GM03348 (cell line): ENCODE data around the gene ACTR5.
A peak's percentile ranks its signal among the peaks of the same experiment; 100 is the strongest.
"Not testable (repeated sequence)": the region's sequence is repeated elsewhere in the genome, so short reads cannot be mapped to it uniquely, and the experiment has no call there.

ENCODE experiments used
- DNase-seq: peaks from one replicate; pipeline ENCODE4 v3.0.0; 2012; ENCODE audit warnings: low spot score

ACTR5 gene

DNA sequence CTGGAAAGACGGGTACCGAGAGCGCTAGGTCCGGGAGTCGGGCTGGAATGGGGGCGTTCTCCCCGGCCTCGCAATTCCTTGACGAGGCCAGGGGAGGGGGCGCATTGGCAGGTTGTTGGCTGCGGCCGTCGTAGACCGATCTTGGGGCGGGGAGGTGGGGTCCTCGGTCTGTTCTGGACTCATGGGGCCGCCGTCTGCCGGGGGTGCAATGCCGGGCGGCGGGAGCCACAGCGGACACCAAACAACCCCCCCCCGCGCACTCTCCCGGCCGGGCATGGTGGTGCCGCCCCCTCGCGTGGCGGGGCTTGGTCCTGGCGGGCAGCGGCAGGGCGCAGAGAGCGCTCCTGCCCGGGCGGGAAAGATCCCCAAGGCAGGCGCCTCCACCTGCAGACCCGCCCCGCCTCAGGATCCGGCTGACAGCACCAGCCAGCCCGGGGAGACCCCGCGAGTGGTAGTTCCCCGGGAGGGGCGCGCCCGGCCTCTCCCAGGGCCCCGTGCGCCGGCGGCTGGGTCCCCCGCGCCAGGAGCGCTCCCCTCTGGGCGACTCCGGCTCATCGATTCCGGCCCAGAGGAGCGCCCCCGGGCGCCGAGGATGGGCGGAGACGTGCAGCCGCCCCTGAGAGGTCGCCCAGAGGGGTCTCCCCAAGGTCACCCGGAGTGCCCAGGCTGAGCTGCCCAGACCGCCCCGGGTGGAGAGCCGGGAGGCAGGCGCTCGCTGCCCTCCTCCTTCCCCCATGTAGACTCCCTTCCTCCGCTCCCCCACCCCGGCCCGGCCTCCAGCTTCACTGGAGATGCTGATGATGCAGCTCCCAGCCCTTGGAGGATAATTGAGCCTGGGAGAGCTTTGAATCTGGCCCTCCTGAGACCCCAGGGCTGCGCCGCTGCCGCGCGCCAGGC is 57.9 kb downstream of the ACTR5 start:
- DNase-seq = peak; percentile 29

DNA sequence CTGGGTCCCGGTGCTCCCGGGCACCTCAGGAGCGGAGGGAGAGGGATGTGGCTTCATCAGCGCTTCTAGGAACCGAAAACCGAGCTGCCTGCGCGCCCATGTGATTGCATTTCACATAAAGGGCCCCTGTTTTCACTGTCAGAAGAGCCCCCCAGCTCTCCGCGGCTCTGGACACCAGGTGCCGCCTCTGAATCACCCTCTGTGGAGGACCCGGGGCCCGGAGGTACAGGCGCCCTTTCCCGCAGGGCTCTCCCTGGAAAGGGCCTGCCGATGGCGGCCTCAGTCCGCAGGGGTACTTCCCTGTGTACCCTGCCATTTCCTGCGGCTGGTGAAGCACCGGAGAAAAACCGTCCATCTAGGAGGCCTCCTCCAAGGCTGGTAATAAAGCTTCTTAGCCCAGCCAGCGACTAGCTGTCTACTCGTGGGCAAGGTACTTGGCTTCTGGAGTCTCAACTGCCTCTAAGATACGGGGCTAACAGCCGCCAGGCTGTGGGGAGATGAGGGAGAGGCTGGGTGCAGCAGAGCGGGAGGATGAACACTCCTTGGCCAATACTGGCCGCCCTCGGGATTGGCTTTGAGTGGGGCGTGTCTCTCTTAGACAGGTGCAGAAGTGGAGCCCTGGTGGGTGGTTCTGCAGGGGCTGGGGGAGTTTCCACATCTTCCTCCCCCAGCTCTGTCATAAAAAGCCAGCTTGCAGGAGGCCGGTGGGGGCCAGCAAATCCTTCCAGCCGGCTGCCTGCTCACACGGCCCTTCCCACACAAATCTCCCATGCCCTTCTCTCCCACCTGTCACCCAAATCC is 58.8 kb downstream of the ACTR5 start:
- peak; percentile 10 for DNase-seq

DNA sequence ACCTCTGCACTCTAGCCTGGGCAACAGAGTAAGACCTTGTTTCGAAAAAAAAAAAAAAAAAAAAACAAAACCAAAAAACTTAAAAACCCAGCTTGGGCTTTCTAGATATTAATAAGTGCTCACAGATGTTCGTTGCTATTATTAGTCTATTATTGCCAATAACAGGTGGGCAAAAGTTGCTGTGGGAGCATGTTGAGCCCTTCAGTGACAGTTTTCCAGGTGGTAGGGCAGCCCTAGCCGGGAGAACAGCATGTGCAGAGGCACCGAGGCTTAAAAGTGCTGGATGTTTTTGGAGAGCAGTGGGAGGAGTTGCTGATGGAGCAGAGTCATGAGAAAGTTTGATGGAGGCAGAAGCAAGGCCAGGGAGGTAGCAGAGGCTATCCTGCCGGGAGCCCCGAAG is 61.7 kb downstream of the ACTR5 start:
- no peak for DNase-seq

DNA sequence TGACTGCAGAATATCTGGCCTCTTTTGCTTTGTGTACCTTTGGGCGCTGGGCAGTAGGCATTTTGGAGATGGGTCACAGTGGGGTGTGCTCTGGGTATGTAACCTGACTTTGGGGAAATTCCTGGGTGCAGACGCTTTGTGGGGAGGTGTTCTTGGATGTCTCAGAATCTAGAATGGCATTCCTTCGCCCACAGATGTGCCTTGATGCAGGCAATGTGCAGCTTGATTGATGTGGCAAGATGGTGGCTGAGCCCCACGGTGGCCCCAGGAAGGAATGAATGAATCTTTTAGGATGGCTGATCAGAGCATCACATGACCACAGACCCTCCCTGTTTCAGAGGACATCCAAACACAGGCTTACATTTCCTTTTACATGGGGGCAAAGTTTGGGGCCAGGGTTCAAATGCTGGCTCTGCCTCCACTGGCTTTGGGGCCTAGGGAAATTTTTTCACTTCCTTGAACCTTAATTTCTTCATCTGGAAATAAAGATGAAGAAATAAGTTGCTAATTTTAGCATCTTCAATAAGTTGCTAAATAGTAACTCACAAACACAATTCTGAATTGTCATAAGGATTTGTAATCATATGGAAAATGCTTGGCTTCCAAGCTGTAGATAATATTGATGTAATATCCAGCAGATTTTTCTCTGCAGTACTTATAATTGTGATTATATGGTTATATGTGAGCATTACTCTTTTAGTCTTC is 62.8 kb downstream of the ACTR5 start:
- DNase-seq = no peak

DNA sequence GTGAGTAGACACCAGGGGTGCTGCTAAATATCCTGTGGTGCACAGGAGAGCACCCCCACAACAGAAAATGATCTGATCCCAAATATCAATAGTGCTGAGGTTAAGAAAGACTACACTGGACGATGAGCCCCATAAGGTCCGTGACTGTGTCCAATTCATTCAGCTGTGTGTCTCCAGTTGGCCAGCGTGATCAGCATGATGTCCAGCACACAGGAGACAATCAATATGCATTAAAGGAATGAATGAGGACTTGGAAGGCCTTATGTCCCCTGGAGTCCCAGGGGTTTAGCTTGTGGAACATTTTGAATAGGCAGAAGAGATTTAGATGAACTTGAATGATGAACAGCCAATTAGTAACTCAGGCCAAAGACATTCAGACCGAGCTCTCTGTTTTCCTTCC is 63.5 kb downstream of the ACTR5 start:
- no peak for DNase-seq

DNA sequence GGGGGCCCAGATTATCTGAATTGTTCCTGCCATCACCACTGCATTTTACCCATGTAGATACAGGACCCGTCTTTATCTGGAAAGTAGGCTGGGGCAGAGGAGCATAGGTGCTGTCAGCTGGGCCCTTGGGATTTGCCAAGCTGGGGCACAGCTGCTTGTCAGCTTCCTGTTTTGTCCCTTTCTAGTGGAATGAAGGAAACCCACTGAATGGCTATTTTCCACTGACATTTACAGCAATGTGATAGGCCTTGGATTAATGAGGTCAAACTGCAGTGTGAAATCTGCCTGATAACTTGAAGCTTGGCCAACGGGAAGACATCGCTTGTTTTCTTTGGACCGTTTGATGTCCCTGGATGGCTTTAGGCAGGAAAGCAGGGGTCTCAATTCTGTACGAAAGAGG is 63.9 kb downstream of the ACTR5 start:
- no peak for DNase-seq

DNA sequence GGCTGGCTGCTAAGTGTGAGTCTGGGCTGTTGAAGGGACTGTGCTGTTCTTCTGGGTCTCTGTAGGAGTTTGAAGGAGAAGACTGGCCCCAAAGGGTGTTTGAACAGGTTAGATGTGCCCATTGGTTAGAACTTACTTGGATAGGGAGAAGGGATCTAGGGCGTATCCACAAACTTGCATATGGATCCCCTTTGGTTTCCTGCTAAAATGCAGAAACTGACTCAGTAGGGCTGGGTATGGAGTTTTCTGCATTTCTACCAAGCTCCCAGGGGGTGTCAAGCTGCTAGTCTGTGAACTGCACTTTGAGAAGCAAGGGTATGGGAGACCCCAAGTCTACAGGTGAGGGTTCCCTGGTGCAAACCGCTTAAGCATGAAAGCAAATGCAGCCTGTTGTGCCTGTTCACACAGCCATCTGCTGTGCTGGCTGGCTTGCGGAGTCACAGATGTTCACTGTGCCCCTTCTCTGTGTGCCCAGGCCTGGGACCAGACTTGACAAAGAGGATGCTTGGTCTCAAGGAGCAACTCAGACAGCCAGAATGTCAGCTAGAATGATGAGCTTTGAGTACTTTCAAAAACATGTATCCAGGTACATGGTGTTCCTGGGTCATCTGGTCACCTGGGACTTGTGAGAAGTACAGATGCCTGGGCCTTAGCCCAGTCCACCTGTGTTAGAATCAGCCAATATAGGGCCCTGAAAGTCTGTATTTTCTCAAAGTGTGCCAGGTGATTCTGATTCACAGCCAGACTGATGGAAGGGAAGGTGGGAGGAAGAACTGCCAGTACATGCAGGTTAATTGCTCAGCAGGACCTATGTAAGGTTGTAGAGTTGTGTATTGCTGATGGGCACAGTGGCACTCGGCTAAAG is 64.7 kb downstream of the ACTR5 start:
- DNase-seq = no peak

DNA sequence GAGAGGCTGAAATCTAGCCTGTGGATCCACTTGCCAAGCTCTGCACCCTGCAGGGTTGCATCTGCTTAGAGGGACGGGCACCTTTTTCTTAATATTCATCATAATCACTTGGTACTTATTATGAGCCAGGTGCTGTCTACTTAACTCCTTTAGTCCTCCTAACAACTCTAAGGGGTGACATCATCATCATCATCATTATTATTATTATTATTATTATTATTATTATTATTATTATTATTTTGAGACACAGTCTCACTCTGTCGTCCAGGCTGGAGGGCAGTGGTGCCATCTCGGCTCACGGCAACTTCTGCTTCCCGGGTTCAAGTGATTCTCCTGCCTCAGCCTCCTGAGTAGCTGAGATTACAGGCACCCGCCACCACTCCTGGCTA is 65.3 kb downstream of the ACTR5 start:
- DNase-seq = not testable (repeated sequence)

DNA sequence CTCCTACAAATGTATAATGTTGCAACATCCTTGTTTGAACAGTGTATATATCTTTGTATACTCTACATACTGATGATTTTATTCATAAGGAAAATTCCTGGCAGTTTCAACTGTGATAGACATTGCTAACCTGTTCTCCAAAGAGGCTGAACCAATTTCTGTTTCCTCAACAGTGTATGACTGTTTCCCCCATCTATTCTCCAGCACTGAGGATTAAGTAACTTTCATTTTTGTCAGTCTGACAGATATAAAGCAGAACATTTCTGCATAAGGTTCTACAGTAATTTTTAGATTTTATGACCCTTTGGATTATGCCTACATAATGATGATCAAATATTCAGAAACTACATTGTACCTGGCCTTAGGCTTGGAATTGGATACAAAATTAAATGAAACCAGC is 67.2 kb downstream of the ACTR5 start:
- DNase-seq = no peak

DNA sequence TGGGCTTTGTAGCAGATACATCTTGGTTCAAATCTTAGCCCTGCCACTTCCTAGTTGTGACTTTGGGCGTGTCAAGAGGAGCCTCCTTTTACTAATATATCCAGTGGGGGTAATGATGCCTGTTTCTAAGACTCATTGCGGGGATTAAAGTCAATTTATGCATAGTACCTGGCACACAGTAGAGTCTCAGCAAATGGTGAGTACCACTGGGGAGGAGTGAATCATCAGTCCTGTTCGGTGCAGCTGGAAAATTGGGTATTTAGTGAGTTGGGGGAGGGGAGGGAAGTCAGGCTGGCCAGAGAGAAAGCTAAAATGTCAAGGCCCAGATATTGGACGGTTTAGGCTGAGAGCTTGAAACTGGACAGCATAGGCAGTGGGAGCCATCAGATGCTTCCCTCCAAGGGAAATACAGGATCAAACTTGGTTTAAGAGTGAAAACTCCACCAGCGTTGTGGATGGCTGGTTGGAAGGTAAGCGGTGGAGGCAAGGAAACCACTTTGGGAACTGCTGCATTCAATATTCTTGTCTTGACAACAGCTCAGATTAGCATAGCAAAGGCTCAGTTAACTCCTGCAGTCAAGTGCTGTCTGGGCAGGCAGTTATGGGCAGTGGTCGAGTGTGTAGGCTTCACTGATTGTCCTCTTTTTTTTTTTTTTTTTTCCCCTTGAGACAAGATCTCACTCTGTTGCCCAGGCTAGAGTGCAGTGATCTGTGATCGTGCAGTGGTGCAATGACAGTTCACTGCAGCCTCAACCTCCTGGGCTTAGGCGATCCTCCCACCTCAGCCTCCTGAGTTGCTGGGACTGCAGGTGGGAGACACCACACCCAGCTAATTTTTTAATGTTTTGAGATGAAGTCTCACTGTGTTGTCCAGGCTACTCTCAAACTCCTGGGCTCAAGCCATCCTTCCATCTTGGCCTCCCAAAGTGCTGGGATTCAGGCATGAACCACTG is 70.1 kb downstream of the ACTR5 start:
- DNase-seq = no peak
